Left ventricle myocardium inferior (tissue), 1 donor: Measurements from ENCODE around the gene PALM3. TPM values are rescaled to one million over a fixed set of nuclear protein-coding genes. Genes with fewer than 3 reads are reported as not detected.

Experiments used
- DNase-seq: peaks from one replicate; pipeline ENCODE4 v3.0.0-alpha.2; 2020
- H3K27ac ChIP-seq: fragments of 200-600 bp; replicated peaks from 2 replicates; pipeline ENCODE4 v1.8.0; 2021
- H3K27me3 ChIP-seq: fragments of 200-600 bp; 2 replicates; pipeline ENCODE4 v1.8.0; 2021; ENCODE audit warnings: low read depth
- H3K36me3 ChIP-seq: fragments of 200-600 bp; 2 replicates; pipeline ENCODE4 v1.8.0; 2021
- H3K4me1 ChIP-seq: fragments of 200-600 bp; 2 replicates; pipeline ENCODE4 v1.8.0; 2021
- H3K4me3 ChIP-seq: fragments of 200-600 bp; 2 replicates; pipeline ENCODE4 v1.8.0; 2021; ENCODE audit warnings: mild to moderate bottlenecking, moderate library complexity
- H3K9me3 ChIP-seq: fragments of 200-600 bp; replicated peaks from 2 replicates; pipeline ENCODE4 v1.8.0; 2021
- intact Hi-C: fragments of 100-400 bp; cut with micrococcal nuclease; formaldehyde crosslinking; loops from one replicate; pipeline ENCODE4 v1.11.0; 2022
- total RNA-seq: library from RNA; stranded (reverse); fragmentation: NEBNext Ultra II Directional; extraction: Animal tissue kit (Norgen Biotek cat#: 25700); gene quantifications from one replicate; pipeline ENCODE4 v1.2.1, GENCODE V29; 2021
- TF ChIP-seq, protein P1 (sequence below): fragments of 200-600 bp; IDR thresholded peaks from 2 replicates; pipeline ENCODE4 v1.8.0; 2021; ENCODE audit warnings: antibody characterized with exemption, mild to moderate bottlenecking, borderline replicate concordance
- donor health status: DM: no; HTN: yes; CAD: no; lungs with severe emphysema.

PALM3 gene
- total RNA-seq, 1 donor from 2014 or later = 0.38 TPM

GRCh38 chr19:14080887-14081796 is 19.3 kb upstream of the PALM3 start:
- Histone ChIP-seq H3K27me3 (no peaks in the 10 kb centered on the region), H3K9me3 (no peaks in the 10 kb centered on the region), H3K4me1 (peaks cover 28% of the 10 kb centered on the region), H3K4me3 (peak overlapping the region; percentile 83), H3K27ac (peak overlapping the region; percentile 94), H3K36me3 (no peaks in the 10 kb centered on the region)
- DNase-seq = peak; percentile 98
- TF ChIP-seq, protein P1, sequence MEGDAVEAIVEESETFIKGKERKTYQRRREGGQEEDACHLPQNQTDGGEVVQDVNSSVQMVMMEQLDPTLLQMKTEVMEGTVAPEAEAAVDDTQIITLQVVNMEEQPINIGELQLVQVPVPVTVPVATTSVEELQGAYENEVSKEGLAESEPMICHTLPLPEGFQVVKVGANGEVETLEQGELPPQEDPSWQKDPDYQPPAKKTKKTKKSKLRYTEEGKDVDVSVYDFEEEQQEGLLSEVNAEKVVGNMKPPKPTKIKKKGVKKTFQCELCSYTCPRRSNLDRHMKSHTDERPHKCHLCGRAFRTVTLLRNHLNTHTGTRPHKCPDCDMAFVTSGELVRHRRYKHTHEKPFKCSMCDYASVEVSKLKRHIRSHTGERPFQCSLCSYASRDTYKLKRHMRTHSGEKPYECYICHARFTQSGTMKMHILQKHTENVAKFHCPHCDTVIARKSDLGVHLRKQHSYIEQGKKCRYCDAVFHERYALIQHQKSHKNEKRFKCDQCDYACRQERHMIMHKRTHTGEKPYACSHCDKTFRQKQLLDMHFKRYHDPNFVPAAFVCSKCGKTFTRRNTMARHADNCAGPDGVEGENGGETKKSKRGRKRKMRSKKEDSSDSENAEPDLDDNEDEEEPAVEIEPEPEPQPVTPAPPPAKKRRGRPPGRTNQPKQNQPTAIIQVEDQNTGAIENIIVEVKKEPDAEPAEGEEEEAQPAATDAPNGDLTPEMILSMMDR = no peak
- intact Hi-C loops = no loop called here

DNA sequence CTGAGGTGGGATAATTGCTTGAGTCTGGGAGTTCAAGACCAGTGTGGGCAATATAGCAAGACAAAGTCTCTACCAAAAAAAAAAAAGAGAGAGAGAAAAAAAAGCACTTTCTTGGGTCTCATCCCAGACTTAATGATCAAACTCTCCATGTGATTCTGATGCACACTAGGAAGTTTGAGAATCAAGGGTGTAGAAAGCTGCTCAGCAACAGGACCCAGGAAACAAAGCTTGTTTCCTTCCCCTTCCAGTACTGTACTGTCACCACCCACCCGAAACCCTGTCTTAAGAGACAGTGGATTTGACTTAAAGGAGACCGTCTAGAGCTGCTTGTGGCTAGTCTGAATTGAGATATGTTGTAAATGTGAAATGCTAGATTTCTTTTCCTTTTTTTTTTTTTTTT is 16.5 kb upstream of the PALM3 start:
- Histone ChIP-seq H3K9me3 (no peaks in the 10 kb centered on the region), H3K27ac (peak overlapping the region; percentile 27), H3K36me3 (no peaks in the 10 kb centered on the region), H3K4me1 (peaks cover 54% of the 10 kb centered on the region), H3K4me3 (no peak overlapping the region), H3K27me3 (no peaks in the 10 kb centered on the region)
- TF ChIP-seq, protein P1 = no peak
- intact Hi-C loops = no loop called here
- no peak for DNase-seq

GRCh38 chr19:14073925-14074838 is 12.3 kb upstream of the PALM3 start:
- TF ChIP-seq, protein P1 = no peak
- no peaks in the 10 kb centered on the region for H3K36me3 ChIP-seq
- no peaks in the 10 kb centered on the region for H3K9me3 ChIP-seq
- no peaks in the 10 kb centered on the region for H3K27me3 ChIP-seq
- H3K27ac ChIP-seq = peak overlapping the region; percentile 96
- peak overlapping the region; percentile 92 for H3K4me3 ChIP-seq
- no peak for DNase-seq
- intact Hi-C loops = no loop called here
- H3K4me1 ChIP-seq = peaks cover 46% of the 10 kb centered on the region

GRCh38 chr19:14073261-14073924 is 11.5 kb upstream of the PALM3 start:
- intact Hi-C loops = no loop called here
- no peaks in the 10 kb centered on the region for H3K27me3 ChIP-seq
- TF ChIP-seq, protein P1 = peak; percentile 64
- DNase-seq = peak; percentile 77
- no peaks in the 10 kb centered on the region for H3K9me3 ChIP-seq
- peak overlapping the region; percentile 96 for H3K27ac ChIP-seq
- peaks cover 46% of the 10 kb centered on the region for H3K4me1 ChIP-seq
- H3K4me3 ChIP-seq = peak overlapping the region; percentile 92
- H3K36me3 ChIP-seq = no peaks in the 10 kb centered on the region
